Peyer's patch (tissue), 4 donors: ENCODE data around the gene ELK3. TPM values are rescaled to one million over a fixed set of nuclear protein-coding genes. Genes with fewer than 3 reads are reported as not detected.

Experiments
- DNase-seq, 3 donors: peaks; one replicate each; pipeline ENCODE4 v3.0.0-alpha.2; 2017 to 2019
- H3K27ac ChIP-seq, 4 donors: fragments of 200-600 bp; sonication (generic); one replicate each; pipeline ENCODE4 v1.5.1; 2016 to 2019
- H3K27me3 ChIP-seq, 2 donors: fragments of 200-600 bp; sonication (generic); one replicate each; pipeline ENCODE4 v1.5.1; 2019
- H3K36me3 ChIP-seq, 3 donors: fragments of 200-600 bp; sonication (generic); one replicate each; pipeline ENCODE4 v1.5.1; 2016 to 2019
- H3K4me1 ChIP-seq, 4 donors: fragments of 200-600 bp; sonication (generic); one replicate each; pipeline ENCODE4 v1.5.1; 2016 to 2019
- H3K4me3 ChIP-seq, 4 donors: fragments of 200-600 bp; sonication (generic); 1 replicate in 3 of 4; 2 replicates in 1 of 4; pipeline ENCODE4 v1.5.1; 2016 to 2019; ENCODE audit warnings: mild to moderate bottlenecking in 1 of 4
- H3K9me3 ChIP-seq, 4 donors: fragments of 200-600 bp; sonication (generic); one replicate each; pipeline ENCODE4 v1.5.1; 2016 to 2019; ENCODE audit warnings: mild to moderate bottlenecking in 1 of 4
- CTCF ChIP-seq, 6 experiments: fragments of 450-650 bp in 4 of 6; fragments of 200-600 bp in 2 of 6; sonication (generic) in 1 of 6; IDR thresholded peaks; one replicate each; pipeline ENCODE4 v1.5.1; 2017 to 2019; ENCODE audit warnings: antibody characterized with exemption in 6 of 6, mild to moderate bottlenecking in 3 of 6, moderate library complexity in 1 of 6
- POLR2A ChIP-seq, 2 donors: fragments of 450-650 bp; IDR thresholded peaks; one replicate each; pipeline ENCODE4 v1.5.1; 2017; ENCODE audit warnings: antibody characterized with exemption in 2 of 2, mild to moderate bottlenecking in 2 of 2, moderate library complexity in 2 of 2
- total RNA-seq, 4 donors: library from RNA; depleted of rRNA; stranded (reverse); fragments of >200 nt; gene quantifications; one replicate each; pipeline ENCODE4 v1.1.0, GENCODE V29; 2016

Gene ELK3
- total RNA-seq, 4 donors from 2014 or later = 5.1 to 23.9 (median 9.4) TPM

GRCh38 chr12:96155181-96155580 is 39.0 kb upstream of the ELK3 start:
- no peak overlapping the region for H3K27ac ChIP-seq

GRCh38 chr12:96155781-96156180 is 38.4 kb upstream of the ELK3 start:
- Histone ChIP-seq H3K27ac (no peak overlapping the region), H3K4me3 (no peak overlapping the region), H3K4me1 (no peaks in the 10 kb centered on the region), H3K9me3 (no peaks in the 10 kb centered on the region), H3K36me3 (no peaks in the 10 kb centered on the region), H3K27me3 (no peaks in the 10 kb centered on the region)
- DNase-seq = no peak
- TF ChIP-seq POLR2A (IDR thresholded peaks at IDR 0.05) = no peak
- no peak for TF ChIP-seq CTCF (IDR thresholded peaks at IDR 0.05)

More at GRCh38 chr12:96155181-96155580, 39.0 kb upstream of the ELK3 start:
- Histone ChIP-seq H3K36me3 (no peaks in the 10 kb centered on the region), H3K27me3 (no peaks in the 10 kb centered on the region), H3K9me3 (no peaks in the 10 kb centered on the region), H3K4me1 (no peaks in the 10 kb centered on the region), H3K4me3 (no peak overlapping the region)
- TF ChIP-seq CTCF (IDR thresholded peaks at IDR 0.05) (no peak), POLR2A (IDR thresholded peaks at IDR 0.05) (no peak)
- DNase-seq = no peak

GRCh38 chr12:96156211-96156610 is 38.0 kb upstream of the ELK3 start:
- DNase-seq = no peak
- no peaks in the 10 kb centered on the region for H3K36me3 ChIP-seq
- no peaks in the 10 kb centered on the region for H3K4me1 ChIP-seq
- H3K27ac ChIP-seq = no peak overlapping the region
- TF ChIP-seq CTCF (IDR thresholded peaks at IDR 0.05) (no peak), POLR2A (IDR thresholded peaks at IDR 0.05) (no peak)
- no peaks in the 10 kb centered on the region for H3K9me3 ChIP-seq
- H3K4me3 ChIP-seq = no peak overlapping the region
- no peaks in the 10 kb centered on the region for H3K27me3 ChIP-seq

GRCh38 chr12:96157427-96157826 is 36.7 kb upstream of the ELK3 start:
- Histone ChIP-seq H3K27me3 (no peaks in the 10 kb centered on the region), H3K4me1 (no peaks in the 10 kb centered on the region), H3K27ac (no peak overlapping the region), H3K36me3 (no peaks in the 10 kb centered on the region), H3K4me3 (no peak overlapping the region), H3K9me3 (no peaks in the 10 kb centered on the region)
- no peak for DNase-seq
- TF ChIP-seq POLR2A (IDR thresholded peaks at IDR 0.05) (no peak), CTCF (IDR thresholded peaks at IDR 0.05) (no peak)

- Histone ChIP-seq H3K36me3 (no peaks in the 10 kb centered on the region), H3K4me3 (no peak overlapping the region), H3K27me3 (no peaks in the 10 kb centered on the region), H3K27ac (peak overlapping the region in 2 of 4 donors; percentile 47 to 52), H3K9me3 (no peaks in the 10 kb centered on the region), H3K4me1 (no peaks in the 10 kb centered on the region)
- DNase-seq = no peak
- TF ChIP-seq CTCF (IDR thresholded peaks at IDR 0.05) = no peak
- no peak for TF ChIP-seq POLR2A (IDR thresholded peaks at IDR 0.05)
Measured at GRCh38 chr12:96164951-96165811, 29.0 kb upstream of the ELK3 start.
